ENCODE results near the gene FSIP1. TPM values are rescaled to one million over a fixed set of nuclear protein-coding genes. Genes with fewer than 3 reads are reported as not detected.

Gene FSIP1
- total RNA-seq, 2 experiments from 2014 or later = 0.62 to 0.74 TPM

- no peak for DNase-seq
- no peaks in the 10 kb centered on the region for H3K27me3 Mint-ChIP-seq
- H3K27ac Mint-ChIP-seq = no peak overlapping the region
- no peaks in the 10 kb centered on the region for H3K9me3 Mint-ChIP-seq
- H3K4me1 Mint-ChIP-seq = peaks cover 51% of the 10 kb centered on the region
- no peak overlapping the region for H3K4me3 Mint-ChIP-seq
- no peaks in the 10 kb centered on the region for H3K36me3 Mint-ChIP-seq
These were observed 2.5 kb upstream of the FSIP1 start for GRCh38 chr15:39785139-39785538.

GRCh38 chr15:39784638-39785037 lies 2.0 kb upstream of the FSIP1 start:
- Mint-ChIP-seq H3K9me3 (no peaks in the 10 kb centered on the region), H3K27ac (no peak overlapping the region), H3K27me3 (no peaks in the 10 kb centered on the region), H3K36me3 (no peaks in the 10 kb centered on the region), H3K4me3 (no peak overlapping the region), H3K4me1 (peaks cover 51% of the 10 kb centered on the region)
- no peak for DNase-seq

- no peak for DNase-seq
- Mint-ChIP-seq H3K27ac (peak overlapping the region; percentile 71), H3K36me3 (no peaks in the 10 kb centered on the region), H3K4me3 (peak overlapping the region; percentile 74), H3K4me1 (peaks cover 51% of the 10 kb centered on the region), H3K27me3 (no peaks in the 10 kb centered on the region), H3K9me3 (no peaks in the 10 kb centered on the region)
These were observed 1.5 kb upstream of the FSIP1 start for GRCh38 chr15:39784125-39784524.

- Mint-ChIP-seq H3K4me1 (peaks cover 48% of the 10 kb centered on the region), H3K36me3 (no peaks in the 10 kb centered on the region), H3K9me3 (no peaks in the 10 kb centered on the region), H3K27me3 (no peaks in the 10 kb centered on the region), H3K4me3 (peak overlapping the region; percentile 74), H3K27ac (peak overlapping the region; percentile 71)
- DNase-seq = no peak
These were observed 691 bp upstream of the FSIP1 start for GRCh38 chr15:39783244-39783820.

GRCh38 chr15:39781967-39782302 lies 706 bp downstream of the FSIP1 start:
- H3K27ac Mint-ChIP-seq = peak overlapping the region; percentile 71
- H3K36me3 Mint-ChIP-seq = no peaks in the 10 kb centered on the region
- H3K4me1 Mint-ChIP-seq = peaks cover 37% of the 10 kb centered on the region
- no peaks in the 10 kb centered on the region for H3K9me3 Mint-ChIP-seq
- peak overlapping the region; percentile 74 for H3K4me3 Mint-ChIP-seq
- no peak for DNase-seq
- peaks cover 4% of the 10 kb centered on the region for H3K27me3 Mint-ChIP-seq

- Mint-ChIP-seq H3K27ac (peak overlapping the region; percentile 57), H3K27me3 (peaks cover 4% of the 10 kb centered on the region), H3K36me3 (no peaks in the 10 kb centered on the region), H3K9me3 (no peaks in the 10 kb centered on the region), H3K4me1 (peaks cover 33% of the 10 kb centered on the region), H3K4me3 (peak overlapping the region; percentile 44)
- DNase-seq = no peak
These were observed 1.3 kb downstream of the FSIP1 start for GRCh38 chr15:39781147-39781966.

- Mint-ChIP-seq H3K36me3 (peaks cover 5% of the 10 kb centered on the region), H3K27me3 (peaks cover 4% of the 10 kb centered on the region), H3K27ac (no peak overlapping the region), H3K4me3 (no peak overlapping the region), H3K9me3 (no peaks in the 10 kb centered on the region), H3K4me1 (peaks cover 21% of the 10 kb centered on the region)
- DNase-seq = no peak
These were observed 4.6 kb downstream of the FSIP1 start for GRCh38 chr15:39778021-39778420.

GRCh38 chr15:39777496-39777895 lies 5.1 kb downstream of the FSIP1 start:
- H3K27ac Mint-ChIP-seq = no peak overlapping the region
- peaks cover 21% of the 10 kb centered on the region for H3K4me1 Mint-ChIP-seq
- H3K36me3 Mint-ChIP-seq = peaks cover 5% of the 10 kb centered on the region
- no peak overlapping the region for H3K4me3 Mint-ChIP-seq
- no peak for DNase-seq
- H3K9me3 Mint-ChIP-seq = no peaks in the 10 kb centered on the region
- H3K27me3 Mint-ChIP-seq = peaks cover 4% of the 10 kb centered on the region

GRCh38 chr15:39776068-39776467 lies 6.6 kb downstream of the FSIP1 start:
- Mint-ChIP-seq H3K4me1 (peaks cover 12% of the 10 kb centered on the region), H3K36me3 (peaks cover 5% of the 10 kb centered on the region), H3K4me3 (no peak overlapping the region), H3K9me3 (no peaks in the 10 kb centered on the region), H3K27me3 (peaks cover 4% of the 10 kb centered on the region), H3K27ac (no peak overlapping the region)
- no peak for DNase-seq

GRCh38 chr15:39774688-39775267 lies 7.9 kb downstream of the FSIP1 start:
- no peak overlapping the region for H3K27ac Mint-ChIP-seq
- peaks cover 4% of the 10 kb centered on the region for H3K27me3 Mint-ChIP-seq
- no peaks in the 10 kb centered on the region for H3K9me3 Mint-ChIP-seq
- DNase-seq = peak; percentile 26
- peak overlapping the region; percentile 18 for H3K4me3 Mint-ChIP-seq
- H3K4me1 Mint-ChIP-seq = peaks cover 12% of the 10 kb centered on the region
- peaks cover 5% of the 10 kb centered on the region for H3K36me3 Mint-ChIP-seq

GRCh38 chr15:39770748-39771689 lies 11.6 kb downstream of the FSIP1 start:
- Mint-ChIP-seq H3K4me1 (peaks cover 12% of the 10 kb centered on the region), H3K36me3 (peaks cover 5% of the 10 kb centered on the region), H3K9me3 (no peaks in the 10 kb centered on the region), H3K27me3 (no peaks in the 10 kb centered on the region), H3K4me3 (no peak overlapping the region), H3K27ac (no peak overlapping the region)
- DNase-seq = no peak

- H3K9me3 Mint-ChIP-seq = no peaks in the 10 kb centered on the region
- H3K27ac Mint-ChIP-seq = no peak overlapping the region
- no peaks in the 10 kb centered on the region for H3K4me1 Mint-ChIP-seq
- no peaks in the 10 kb centered on the region for H3K36me3 Mint-ChIP-seq
- no peak for DNase-seq
- peaks cover 4% of the 10 kb centered on the region for H3K27me3 Mint-ChIP-seq
- H3K4me3 Mint-ChIP-seq = no peak overlapping the region
These were observed 14.7 kb downstream of the FSIP1 start for GRCh38 chr15:39767921-39768320.

GRCh38 chr15:39761006-39761405 lies 21.6 kb downstream of the FSIP1 start:
- Mint-ChIP-seq H3K4me3 (no peak overlapping the region), H3K27me3 (peaks cover 4% of the 10 kb centered on the region), H3K9me3 (no peaks in the 10 kb centered on the region), H3K36me3 (no peaks in the 10 kb centered on the region), H3K27ac (no peak overlapping the region), H3K4me1 (no peaks in the 10 kb centered on the region)
- no peak for DNase-seq

- Mint-ChIP-seq H3K27me3 (peaks cover 8% of the 10 kb centered on the region), H3K36me3 (no peaks in the 10 kb centered on the region)
- no peak for DNase-seq
These were observed 25.7 kb downstream of the FSIP1 start for GRCh38 chr15:39756806-39757522.

More at GRCh38 chr15:39756806-39757522, 25.7 kb downstream of the FSIP1 start:
- no peaks in the 10 kb centered on the region for H3K9me3 Mint-ChIP-seq
- no peaks in the 10 kb centered on the region for H3K4me1 Mint-ChIP-seq
- no peak overlapping the region for H3K27ac Mint-ChIP-seq
- no peak overlapping the region for H3K4me3 Mint-ChIP-seq

All from activated naive CD8-positive, alpha-beta T cell treated with anti-CD3 and anti-CD28 coated beads for 36 hours (primary cell).